Smooth muscle cell of the coronary artery (primary cell): Measurements from ENCODE around the gene UBE2QL1. TPM values are rescaled to one million over a fixed set of nuclear protein-coding genes. Genes with fewer than 3 reads are reported as not detected.

Experiments
- total RNA-seq: library from RNA; depleted of rRNA; stranded (reverse); fragments of >200 nt; gene quantifications from 2 replicates; pipeline ENCODE4 v1.2.3, GENCODE V29; 2014; ENCODE audit warnings: low replicate concordance

Gene UBE2QL1, protein sequence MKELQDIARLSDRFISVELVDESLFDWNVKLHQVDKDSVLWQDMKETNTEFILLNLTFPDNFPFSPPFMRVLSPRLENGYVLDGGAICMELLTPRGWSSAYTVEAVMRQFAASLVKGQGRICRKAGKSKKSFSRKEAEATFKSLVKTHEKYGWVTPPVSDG
- total RNA-seq = 0.08 and 0.12 TPM in 2 replicates

DNA sequence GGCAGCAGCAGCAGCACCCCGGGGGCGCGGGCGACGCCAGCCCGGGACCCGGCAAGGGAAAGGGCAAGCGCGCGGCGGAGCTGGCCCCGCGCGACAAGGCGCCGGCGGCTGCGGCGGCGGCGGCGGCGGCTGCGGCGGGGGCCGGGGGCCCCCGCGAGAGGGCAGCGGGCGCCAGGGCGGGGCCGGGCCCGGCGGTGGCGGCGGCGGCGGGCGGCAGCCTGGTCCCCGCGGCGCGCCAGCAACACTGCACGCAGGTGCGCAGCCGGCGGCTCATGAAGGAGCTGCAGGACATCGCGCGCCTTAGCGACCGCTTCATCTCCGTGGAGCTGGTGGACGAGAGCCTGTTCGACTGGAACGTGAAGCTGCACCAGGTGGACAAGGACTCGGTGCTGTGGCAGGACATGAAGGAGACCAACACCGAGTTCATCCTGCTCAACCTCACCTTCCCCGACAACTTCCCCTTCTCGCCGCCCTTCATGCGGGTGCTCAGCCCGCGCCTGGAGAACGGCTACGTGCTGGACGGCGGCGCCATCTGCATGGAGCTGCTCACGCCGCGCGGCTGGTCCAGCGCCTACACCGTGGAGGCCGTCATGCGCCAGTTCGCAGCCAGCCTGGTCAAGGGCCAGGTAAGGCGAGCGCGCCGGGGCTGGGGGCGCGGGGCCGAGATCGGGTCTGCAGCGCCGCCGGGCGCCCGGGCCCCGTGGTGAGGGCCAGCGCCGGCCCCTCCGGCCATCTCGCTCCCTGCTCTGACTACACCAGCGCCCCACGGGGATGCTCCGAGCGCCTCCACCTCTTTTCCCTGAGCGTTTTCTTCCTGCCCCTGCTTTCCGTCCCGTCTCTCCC lies at the start of gene UBE2QL1:
Gene UBE2QL1 (plus strand): TSS at position 238 of the 843 bp plus-strand sequence. CDS start 35 bp downstream, at position 273.

Other genes with a start within 250 kb of the UBE2QL1 start
- gene MED10, start 70.3 kb upstream of the UBE2QL1 start, total RNA-seq = 6.4 and 8.6 TPM in 2 replicates
- gene NSUN2, start 184.2 kb downstream of the UBE2QL1 start, total RNA-seq = 34.9 and 51.0 TPM in 2 replicates
- 17.7 and 21.8 TPM in 2 replicates for gene SRD5A1, start 184.6 kb downstream of the UBE2QL1 start, total RNA-seq